ENCODE data around the gene TNIP3.
"Not testable (repeated sequence)": the region's sequence is repeated elsewhere in the genome, so short reads cannot be mapped to it uniquely, and the experiment has no call there.

The TNIP3 gene

DNA sequence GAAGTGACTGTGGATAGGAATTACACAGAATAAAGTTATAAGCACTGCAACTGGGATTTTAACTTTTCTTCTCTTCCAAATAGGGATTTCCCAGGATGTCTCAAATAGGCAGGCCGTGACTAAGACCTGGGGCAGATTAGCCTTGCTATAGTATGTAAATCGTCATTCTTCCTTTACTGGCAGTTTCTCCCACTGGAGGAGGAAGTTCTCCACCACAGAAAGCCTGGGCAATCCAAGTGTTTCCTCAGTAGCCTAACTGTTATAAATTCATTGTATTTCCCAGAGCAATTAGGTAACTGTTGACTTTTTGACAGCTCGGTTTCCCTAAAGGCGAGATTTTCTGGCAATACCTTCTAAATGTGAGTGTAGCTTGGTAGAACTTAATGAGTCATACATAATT, at the start of gene TNIP3:
TSS of gene TNIP3 (minus strand) at position 31 of the 400 bp plus-strand sequence. CDS start 196 bp downstream, outside the sequence.
- DNase-seq: peak in 1 of 2 donors; percentile 26

DNA sequence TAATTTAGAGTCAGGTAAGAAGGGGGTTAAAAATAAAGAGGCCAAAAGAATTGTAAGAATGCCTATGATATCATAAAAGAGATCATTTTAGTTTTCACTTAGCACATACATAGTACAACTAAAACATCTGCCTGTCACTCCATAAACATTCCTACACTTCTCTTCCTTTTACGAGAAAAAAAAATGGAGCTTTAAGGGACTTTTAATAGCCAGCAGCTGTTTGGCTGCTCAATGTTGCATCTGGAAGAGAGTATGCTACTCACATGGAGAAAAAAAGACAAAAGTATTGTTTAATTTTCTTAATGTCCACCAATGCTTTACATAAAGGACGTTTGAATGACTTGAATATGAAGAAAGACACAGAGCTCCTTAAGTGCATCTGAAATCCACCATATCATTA, 48.7 kb upstream of the TNIP3 start:
- DNase-seq: no peak

DNA sequence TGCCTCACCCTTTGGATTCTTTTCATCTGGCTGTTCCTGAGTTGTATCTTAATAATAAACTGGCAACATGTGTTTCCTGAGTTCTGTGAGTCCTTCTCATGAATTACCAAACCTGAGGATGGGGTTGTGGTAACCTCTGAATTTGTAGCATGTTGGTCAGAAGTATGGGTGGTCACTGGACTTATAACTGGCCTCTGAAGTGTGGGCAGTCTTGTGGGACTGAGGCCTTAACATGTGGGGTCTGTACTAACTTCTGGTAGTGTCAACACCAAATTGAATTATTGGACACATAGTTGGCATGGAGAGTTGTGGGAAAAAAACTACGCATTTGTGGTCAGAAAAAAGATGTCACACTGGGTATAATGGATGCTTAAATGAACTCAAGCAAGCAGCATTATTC, 45.0 kb upstream of the TNIP3 start:
- DNase-seq: no peak

DNA sequence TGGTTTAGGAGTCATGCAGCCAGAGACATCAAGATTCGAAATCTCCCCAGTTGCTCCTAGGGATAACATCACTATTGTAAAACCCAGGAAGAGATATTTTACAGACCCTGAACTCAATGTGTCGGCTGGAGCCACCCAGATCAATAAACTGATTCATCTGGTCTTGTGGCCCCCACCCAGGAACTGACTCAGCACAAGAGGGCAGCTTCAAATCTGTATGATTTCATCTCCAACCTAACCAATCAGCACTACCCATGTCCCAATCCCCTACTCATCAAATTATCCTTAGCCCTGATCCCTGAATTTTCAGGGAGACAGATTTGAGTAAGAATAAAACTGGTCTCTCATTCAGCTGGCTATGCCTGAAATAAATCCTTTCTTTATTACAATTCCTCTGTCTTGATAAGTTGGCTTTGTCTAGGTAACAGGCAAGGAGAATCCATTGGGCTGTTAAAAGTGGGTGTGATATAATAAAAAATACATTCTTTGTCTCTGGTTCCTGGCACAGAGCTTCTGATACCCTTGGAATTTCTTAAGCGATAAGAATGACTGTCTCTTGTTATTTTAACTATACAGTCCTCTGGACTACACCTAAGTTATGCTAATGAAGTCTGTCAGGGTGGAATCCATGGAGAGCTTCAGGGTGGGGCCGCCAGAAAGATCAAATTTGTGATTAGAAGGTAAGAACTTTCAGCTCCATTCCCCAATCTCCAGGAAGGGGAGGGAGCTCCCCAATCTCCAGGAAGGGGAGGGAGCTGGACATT, 44.3 kb upstream of the TNIP3 start:
- DNase-seq: no peak

- not testable (repeated sequence) for DNase-seq
These were observed 41.7 kb upstream of the TNIP3 start for GRCh38 chr4:121205777-121206176.

- DNase-seq: no peak
These were observed 36.8 kb upstream of the TNIP3 start for GRCh38 chr4:121200795-121201472.

GRCh38 chr4:121199742-121200561, 35.8 kb upstream of the TNIP3 start:
- DNase-seq: peak; percentile 39 to 61

DNA sequence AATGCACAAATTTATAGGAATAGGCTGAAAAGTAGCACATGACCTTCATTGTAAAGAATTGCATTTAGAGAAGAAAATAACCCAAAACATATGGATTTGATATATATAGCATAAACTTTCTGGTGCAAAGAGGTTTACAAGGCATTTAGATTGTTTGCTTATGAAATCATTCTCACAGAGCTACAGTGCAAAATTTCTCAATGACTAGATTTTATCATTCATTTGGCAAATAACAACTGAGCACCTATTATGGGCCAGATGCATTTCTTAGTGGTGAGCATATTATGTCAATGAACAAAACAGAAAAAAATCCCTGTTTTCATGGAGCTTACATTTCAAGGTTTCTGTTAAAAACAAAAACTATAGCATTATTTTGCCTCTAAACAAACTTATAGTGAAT, 34.1 kb upstream of the TNIP3 start:
- no peak for DNase-seq

- no peak for DNase-seq
These were observed 31.5 kb upstream of the TNIP3 start for GRCh38 chr4:121195649-121196048.

DNA sequence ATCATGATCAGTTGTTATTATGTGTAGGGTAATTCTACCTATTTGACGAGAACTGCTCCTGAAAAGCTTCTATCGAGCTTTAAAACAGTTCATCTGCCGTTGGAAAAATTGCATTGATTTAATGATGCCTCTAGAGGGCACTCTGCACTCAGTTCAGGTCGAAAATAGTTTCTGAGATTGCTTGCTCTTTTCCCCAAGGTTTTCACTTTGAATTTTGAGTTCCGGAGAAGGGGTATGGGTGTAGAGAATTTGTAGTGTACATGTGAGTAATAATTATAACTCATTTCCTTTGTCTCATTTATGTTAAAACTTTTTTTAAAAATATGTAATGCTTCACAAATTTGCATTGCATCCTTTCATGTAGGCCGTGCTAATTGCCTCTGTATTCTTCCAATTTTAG, 28.4 kb upstream of the TNIP3 start:
- DNase-seq: peak in 1 of 2 donors; percentile 70

DNA sequence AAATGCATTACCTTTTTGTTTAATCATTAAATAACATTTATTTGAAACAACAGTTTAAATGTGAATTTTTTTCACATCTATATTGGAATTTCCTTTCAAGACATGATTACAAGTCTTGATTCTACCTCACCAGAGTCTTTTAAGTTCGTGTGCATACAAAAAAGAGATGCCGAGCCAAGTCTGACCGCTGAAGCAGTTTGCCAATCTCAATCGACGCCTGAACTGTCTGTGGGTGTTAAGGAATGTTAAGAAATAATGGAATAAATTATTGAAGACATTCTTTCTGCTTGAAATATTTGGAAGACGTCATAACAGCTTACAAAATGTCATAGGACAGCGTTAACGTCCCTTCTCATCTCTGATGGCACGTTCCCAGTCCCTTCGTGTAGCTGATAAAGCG, 27.9 kb upstream of the TNIP3 start:
- DNase-seq: no peak

DNA sequence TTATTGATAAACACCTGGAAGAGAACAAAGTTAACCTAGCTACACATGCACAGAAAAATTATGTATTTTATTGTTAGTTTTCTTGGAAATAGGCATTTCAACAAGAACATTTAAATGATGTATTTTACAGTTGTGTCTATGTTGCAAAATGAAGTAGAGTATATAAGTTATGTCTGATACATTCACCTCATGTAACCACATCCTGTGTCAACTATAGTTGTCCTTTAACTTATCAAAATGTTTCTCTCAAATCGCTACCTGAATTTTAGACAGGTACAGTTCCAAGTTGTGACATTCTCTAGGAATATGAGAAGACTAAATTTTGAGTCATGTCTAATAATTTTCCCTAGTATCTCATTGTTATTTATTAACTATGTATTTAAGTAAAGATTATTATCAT, 27.2 kb upstream of the TNIP3 start:
- peak in 1 of 2 donors; percentile 47 for DNase-seq

- DNase-seq: no peak
These were observed 26.3 kb upstream of the TNIP3 start for GRCh38 chr4:121190389-121190788.

GRCh38 chr4:121189326-121190215, 25.4 kb upstream of the TNIP3 start:
- peak; percentile 60 to 68 for DNase-seq

- no peak for DNase-seq
These were observed 23.1 kb upstream of the TNIP3 start for GRCh38 chr4:121187206-121187605.

DNA sequence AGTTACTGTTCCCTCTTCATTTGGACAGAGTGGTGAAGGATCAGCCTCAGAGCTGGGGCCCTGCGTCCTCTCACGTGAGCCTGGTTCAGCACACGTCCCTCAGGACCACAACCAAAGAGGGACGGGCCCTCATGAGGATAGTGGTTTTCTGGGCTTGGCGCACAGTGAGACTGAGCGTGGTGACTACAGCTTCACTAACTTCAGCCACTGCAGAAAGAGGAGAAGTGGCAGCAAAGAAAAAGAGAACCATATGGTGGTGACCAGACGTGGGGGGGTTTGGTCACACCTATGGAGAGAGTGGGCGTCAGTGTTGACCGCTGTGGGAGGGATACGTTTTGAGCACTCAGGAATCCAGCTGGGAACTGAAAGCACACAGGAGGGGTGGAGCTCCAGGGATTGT, 21.8 kb upstream of the TNIP3 start:
- no peak for DNase-seq

GRCh38 chr4:121183989-121184388, 19.9 kb upstream of the TNIP3 start:
- no peak for DNase-seq

GRCh38 chr4:121183361-121183760, 19.2 kb upstream of the TNIP3 start:
- DNase-seq: peak in 1 of 2 donors; percentile 31

- DNase-seq: peak; percentile 40 to 81
These were observed 18.2 kb upstream of the TNIP3 start for GRCh38 chr4:121182296-121182695.

DNA sequence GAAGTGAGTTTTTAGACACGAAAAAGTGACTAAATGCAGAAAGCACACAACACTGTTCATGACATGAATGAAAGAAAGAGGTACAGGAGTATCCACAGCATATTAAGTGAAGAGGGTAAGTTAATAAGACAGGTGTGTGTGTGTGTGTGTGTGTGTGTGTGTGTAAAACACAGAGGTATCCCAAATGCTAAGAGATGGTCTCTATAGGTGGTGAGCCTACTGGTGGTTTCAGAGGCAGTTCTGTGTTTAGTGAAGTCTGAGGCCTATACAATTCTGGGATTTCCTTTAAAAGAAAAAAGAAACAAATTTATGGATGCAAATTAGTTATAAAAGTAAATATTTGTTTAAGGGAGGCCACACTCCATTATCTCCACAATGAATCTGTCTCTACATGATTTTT, 17.4 kb upstream of the TNIP3 start:
- peak in 1 of 2 donors; percentile 40 for DNase-seq

GRCh38 chr4:121180558-121180957, 16.4 kb upstream of the TNIP3 start:
- DNase-seq: peak in 1 of 2 donors; percentile 29
